GM12878 (cell line): ENCODE results near the gene ABCG4. TPM values are rescaled to one million over a fixed set of nuclear protein-coding genes. Genes with fewer than 3 reads are reported as not detected.

Experiments
- ATAC-seq: fragments of 200-7000 bp; cut with Tn5 transposase; 3 replicates; pipeline ENCODE4 v1.9.1; 2020; ENCODE audit warnings: mild to moderate bottlenecking, moderate library complexity
- BruUV-seq: library from RNA; stranded (reverse); fragments of 400-500 nt; replicated peaks from 2 replicates; lab custom pipeline; 2021; lab: Mats Ljungman, UMichigan
- CTCF ChIA-PET: fragments of 300-600 bp; sonication (Branson Sonifier 250); formaldehyde crosslinking; extraction: SDS; loops from one replicate; lab custom pipeline; 2021; ENCODE audit warnings: inconsistent platforms; lab: Yijun Ruan, JAX
- POLR2A ChIA-PET: fragments of 350-600 bp; formaldehyde crosslinking; extraction: SDS; loops from one replicate; lab custom pipeline; 2021; ENCODE audit warnings: inconsistent platforms; lab: Charles Lee
- RAD21 ChIA-PET: fragments of 300-600 bp; sonication (Branson Sonifier 250); formaldehyde crosslinking; loops from one replicate; lab custom pipeline; 2023; ENCODE audit warnings: antibody characterized with exemption; ENCODE audit not compliant: unreplicated experiment; lab: Charles Lee
- SMC1A ChIA-PET: fragments of 300-600 bp; sonication (Branson Sonifier 250); formaldehyde crosslinking; loops from one replicate; lab custom pipeline; 2023; ENCODE audit not compliant: unreplicated experiment, uncharacterized antibody; lab: Charles Lee
- DNase-seq: peaks from one replicate; pipeline ENCODE4 v3.0.0-alpha.2; 2011; ENCODE audit warnings: low read depth, low spot score
- FAIRE-seq: peaks from 3 replicates; lab custom pipeline; 2011; peaks lifted over from hg19 to GRCh38; lab: Jason Lieb, UNC
- H2AFZ ChIP-seq: 2 replicates; pipeline ENCODE4 v1.6.0; 2011; ENCODE audit warnings: low read depth, low read length, control low read depth; ENCODE audit not compliant: control insufficient read depth
- H3K27ac ChIP-seq: 2 replicates; pipeline ENCODE4 v1.5.1; 2011; ENCODE audit warnings: control low read depth; ENCODE audit not compliant: control insufficient read depth, insufficient read depth
- H3K27me3 ChIP-seq, 2 experiments: replicated peaks in 1 of 2; 2 replicates each; pipeline versions ENCODE4 v1.6.0 to v1.6.1; 2011; ENCODE audit warnings: low read length in 1 of 2; ENCODE audit not compliant: control insufficient read depth in 2 of 2, insufficient read depth in 2 of 2
- H3K36me3 ChIP-seq, 2 experiments: 2 replicates each; pipeline ENCODE4 v1.5.1; 2011; ENCODE audit warnings: low read length in 1 of 2; ENCODE audit not compliant: control insufficient read depth in 2 of 2, insufficient read depth in 2 of 2
- H3K4me1 ChIP-seq: 2 replicates; pipeline ENCODE4 v1.6.1; 2011; ENCODE audit warnings: mild to moderate bottlenecking, low read length, moderate library complexity, mixed read lengths; ENCODE audit not compliant: control insufficient read depth, insufficient read depth
- H3K4me2 ChIP-seq: 2 replicates; pipeline ENCODE4 v1.6.0; 2011; ENCODE audit warnings: control low read depth; ENCODE audit not compliant: control insufficient read depth, insufficient read depth
- H3K4me3 ChIP-seq: fragments of 200-600 bp; sonication (generic); 2 replicates; pipeline ENCODE4 v1.5.1; 2016
- H3K79me2 ChIP-seq: 2 replicates; pipeline ENCODE4 v1.6.0; 2011; ENCODE audit warnings: low read length; ENCODE audit not compliant: control insufficient read depth, insufficient read depth
- H3K9ac ChIP-seq: 2 replicates; pipeline ENCODE4 v1.8.0; 2011; ENCODE audit warnings: low read length, control low read depth, mixed read lengths; ENCODE audit not compliant: control insufficient read depth, insufficient read depth
- H3K9me3 ChIP-seq: replicated peaks from 3 replicates; pipeline ENCODE4 v1.5.1; 2011; ENCODE audit warnings: mild to moderate bottlenecking, low read length; ENCODE audit not compliant: control insufficient read depth, insufficient read depth
- H4K20me1 ChIP-seq: 2 replicates; pipeline ENCODE4 v1.6.0; 2011; ENCODE audit not compliant: control insufficient read depth, insufficient read depth
- ATF7 ChIP-seq: fragments of 450-650 bp; IDR thresholded peaks from 2 replicates; pipeline ENCODE4 v1.6.1; 2016; ENCODE audit warnings: low read depth, mild to moderate bottlenecking
- BCLAF1 ChIP-seq: fragments of 450-650 bp; IDR thresholded peaks from 2 replicates; pipeline ENCODE4 v1.6.1; 2017; ENCODE audit warnings: antibody characterized with exemption, mild to moderate bottlenecking, moderate library complexity
- BHLHE40 ChIP-seq, 2 experiments: fragments of 450-650 bp in 1 of 2; IDR thresholded peaks; 2 replicates each; pipeline ENCODE4 v1.6.1; 2011 to 2017; ENCODE audit warnings: low read depth in 2 of 2, borderline replicate concordance in 1 of 2, improper control_type of control experiment in 1 of 2, low read length in 1 of 2, mild to moderate bottlenecking in 1 of 2
- CBX3 ChIP-seq: fragments of 200-600 bp; sonication (generic); IDR thresholded peaks from 2 replicates; pipeline ENCODE4 v1.6.1; 2016; ENCODE audit warnings: low read depth, borderline replicate concordance
- DPF2 ChIP-seq: fragments of 450-650 bp; IDR thresholded peaks from 2 replicates; pipeline ENCODE4 v1.6.1; 2017; ENCODE audit warnings: mild to moderate bottlenecking
- E4F1 ChIP-seq: fragments of 450-650 bp; IDR thresholded peaks from 2 replicates; pipeline ENCODE4 v1.6.1; 2018; ENCODE audit warnings: borderline replicate concordance, mild to moderate bottlenecking; ENCODE audit not compliant: partially characterized antibody
- FOS ChIP-seq: IDR thresholded peaks from 3 replicates; pipeline ENCODE4 v1.6.1; 2011; ENCODE audit warnings: borderline replicate concordance; ENCODE audit not compliant: insufficient read length; ENCODE audit errors: extremely low read depth
- IRF3 ChIP-seq: fragments of 450-650 bp; IDR thresholded peaks from 2 replicates; pipeline ENCODE4 v1.6.1; 2014; ENCODE audit warnings: mild to moderate bottlenecking
- MTA2 ChIP-seq: fragments of 450-650 bp; IDR thresholded peaks from 2 replicates; pipeline ENCODE4 v1.6.1; 2016; ENCODE audit warnings: low read depth, mild to moderate bottlenecking, moderate library complexity
- NRF1 ChIP-seq: conservative IDR thresholded peaks from 2 replicates; pipeline ENCODE4 v1.6.1; 2011; ENCODE audit warnings: mild to moderate bottlenecking, low read depth, low read length, improper control_type of control experiment
- WGBS: methylation state at CpG from one replicate; pipeline ENCODE4 v1.1.6; 2016; ENCODE audit warnings: low lambda C conversion rate; ENCODE audit not compliant: insufficient replicate concordance, insufficient coverage; ENCODE audit errors: missing lambda C conversion rate; 5-methylcytosine and 5-hydroxymethylcytosine counted together
- in situ Hi-C: fragments of 300-500 bp; cut with MboI; formaldehyde crosslinking; loops from 9 replicates; pipeline ENCODE4 v1.14.3; 2018; ENCODE audit warnings: mixed read lengths
- intact Hi-C: fragments of 100-400 bp; cut with micrococcal nuclease; formaldehyde crosslinking; loops from one replicate; pipeline ENCODE4 v1.14.2; 2022; ENCODE audit not compliant: unreplicated experiment
- polyA plus RNA-seq, 11 experiments: library from polyadenylated mRNA; depleted of rRNA in 4 of 11; unstranded in 6 of 11; stranded (reverse) in 5 of 11; fragments of >200 nt; fragmentation: Nextera tagmentation in 4 of 11; fragmentation: Illumina TruSeq in 1 of 11; extraction: Ambion mirVana in 4 of 11; extraction: Trizol in 1 of 11; gene quantifications; 1 replicate in 1 of 11; 2 replicates in 10 of 11; pipeline versions ENCODE4 v1.2.1 to v1.2.3, GENCODE V29; 2011 to 2016; ENCODE audit warnings: inconsistent platforms in 2 of 11, missing spikeins in 2 of 11, low read depth in 1 of 11
- total RNA-seq, 4 experiments: library from RNA; depleted of rRNA in 3 of 4; stranded (reverse); fragments of >200 nt in 3 of 4; fragmentation: Illumina TruSeq in 1 of 4; extraction: Trizol in 1 of 4; gene quantifications; 2 replicates each; pipeline versions ENCODE4 v1.2.1 to v1.2.3, GENCODE V29; 2013 to 2021
- TF ChIP-seq, protein P1 (sequence below): IDR thresholded peaks from 2 replicates; pipeline ENCODE4 v1.6.1; 2011; ENCODE audit warnings: mild to moderate bottlenecking, low read depth, low read length, moderate library complexity; ENCODE audit not compliant: insufficient replicate concordance

ABCG4 gene
- total and polyA plus RNA-seq, 10 of the 15 experiments (the other 5 are each of a cell fraction or from before 2014, with no cell fraction given), result not detected

DNA sequence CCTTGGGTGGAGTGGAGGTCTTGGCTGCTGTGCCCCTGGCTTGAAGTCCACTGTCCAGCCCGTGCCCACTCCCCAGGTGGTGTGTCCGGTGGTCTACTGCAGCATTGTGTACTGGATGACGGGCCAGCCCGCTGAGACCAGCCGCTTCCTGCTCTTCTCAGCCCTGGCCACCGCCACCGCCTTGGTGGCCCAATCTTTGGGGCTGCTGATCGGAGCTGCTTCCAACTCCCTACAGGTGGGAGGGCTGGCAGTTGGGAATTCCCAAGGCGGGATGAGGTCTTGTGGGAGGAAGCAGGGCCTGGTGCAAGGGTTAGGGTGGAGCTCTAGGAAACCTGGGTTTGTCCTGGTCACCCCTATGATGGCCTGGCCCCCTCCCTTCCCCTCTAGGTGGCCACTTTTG is 11.3 kb downstream of the ABCG4 start:
- TF ChIP-seq FOS (no peak), BCLAF1 (no peak), E4F1 (no peak), MTA2 (no peak), BHLHE40 (IDR thresholded peaks at IDR 0.05; ENCODE audit: borderline replicate concordance in 1 of 2, low read depth in 2 of 2, low read length in 1 of 2) (no peak), ATF7 (no peak), DPF2 (no peak), NRF1 (no peak), CBX3 (no peak), IRF3 (no peak)
- TF ChIP-seq, protein P1, sequence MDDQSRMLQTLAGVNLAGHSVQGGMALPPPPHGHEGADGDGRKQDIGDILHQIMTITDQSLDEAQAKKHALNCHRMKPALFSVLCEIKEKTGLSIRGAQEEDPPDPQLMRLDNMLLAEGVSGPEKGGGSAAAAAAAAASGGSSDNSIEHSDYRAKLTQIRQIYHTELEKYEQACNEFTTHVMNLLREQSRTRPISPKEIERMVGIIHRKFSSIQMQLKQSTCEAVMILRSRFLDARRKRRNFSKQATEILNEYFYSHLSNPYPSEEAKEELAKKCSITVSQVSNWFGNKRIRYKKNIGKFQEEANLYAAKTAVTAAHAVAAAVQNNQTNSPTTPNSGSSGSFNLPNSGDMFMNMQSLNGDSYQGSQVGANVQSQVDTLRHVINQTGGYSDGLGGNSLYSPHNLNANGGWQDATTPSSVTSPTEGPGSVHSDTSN, result no peak
- Histone ChIP-seq H3K4me3 (no peak overlapping the region), H3K27ac (no peak overlapping the region), H3K36me3 (no peaks in the 10 kb centered on the region), H4K20me1 (no peaks in the 10 kb centered on the region), H3K79me2 (no peaks in the 10 kb centered on the region), H3K9me3 (no peaks in the 10 kb centered on the region), H3K4me1 (no peaks in the 10 kb centered on the region), H3K9ac (no peak overlapping the region), H3K27me3 (no peaks in the 10 kb centered on the region; a peak in 1 of 4 replicates), H3K4me2 (no peak overlapping the region), H2AFZ (no peak overlapping the region)
- ATAC-seq, result no peak
- no peak for DNase-seq
- RAD21 ChIA-PET, result no interaction called here
- no peak for FAIRE-seq
- 32% methylated on average over 9 of the region's 9 CpGs for WGBS
- POLR2A ChIA-PET, result interaction anchor here (0.5 kb wide), 1 partner anchor 46 kb away, joined by 4 read pairs; no protein-coding TSS in a partner anchor
- CTCF ChIA-PET, result interaction anchor here (1.1 kb wide), 1 partner anchor 9 kb away, joined by 3 read pairs; the partner anchor contains the start of gene NLRX1
- in situ Hi-C loops (no loop called here), intact Hi-C loops (no loop called here)
- SMC1A ChIA-PET, result no interaction called here
- no TSS peak for BruUV-seq
